SK-N-MC (cell line): ENCODE data around the gene SLITRK4.

Experiments used
- EZH2 ChIP-seq: fragments of 200-600 bp; sonication (generic); IDR thresholded peaks from one replicate; pipeline ENCODE4 v1.6.1; 2017; ENCODE audit warnings: antibody characterized with exemption
- FOXP2 ChIP-seq: optimal IDR thresholded peaks from 2 replicates; pipeline ENCODE3; 2011; ENCODE audit warnings: mild to moderate bottlenecking, moderate library complexity; ENCODE audit not compliant: insufficient read depth; ENCODE audit errors: extremely low read length, control extremely low read depth
- POLR2AphosphoS5 ChIP-seq: IDR thresholded peaks from 2 replicates; pipeline ENCODE4 v1.6.1; 2012; ENCODE audit warnings: mild to moderate bottlenecking, low read depth, low read length, borderline replicate concordance

- TF ChIP-seq POLR2AphosphoS5 (no peak), EZH2 (no peak), FOXP2 (no peak)
These were observed 47.6 kb upstream of the SLITRK4 start for GRCh38 chrX:143683486-143683885.
